IMR-90 (cell line): ENCODE data around the gene C1GALT1. TPM values are rescaled to one million over a fixed set of nuclear protein-coding genes. Genes with fewer than 3 reads are reported as not detected.

Experiments
- ATAC-seq: fragments of 200-7000 bp; cut with Tn5 transposase; 2 replicates; pipeline ENCODE4 v1.9.1; 2020; ENCODE audit warnings: low read depth, mild to moderate bottlenecking, moderate library complexity
- BruUV-seq: library from RNA; stranded (reverse); fragments of 400-500 nt; replicated peaks from 2 replicates; lab custom pipeline; 2021; lab: Mats Ljungman, UMichigan
- CTCF ChIA-PET: fragments of 300-600 bp; formaldehyde crosslinking; extraction: SDS; loops from one replicate; lab custom pipeline; 2021; ENCODE audit warnings: antibody characterized with exemption; lab: Yijun Ruan, JAX
- POLR2A ChIA-PET: fragments of 300-600 bp; sonication (Branson Sonifier 250); formaldehyde crosslinking; loops from one replicate; lab custom pipeline; 2022; ENCODE audit warnings: antibody characterized with exemption; ENCODE audit not compliant: unreplicated experiment; lab: Charles Lee
- DNase-seq: peaks from one replicate; pipeline ENCODE4 v3.0.0; 2013
- H2AFZ ChIP-seq: replicated peaks from 2 replicates; pipeline ENCODE3; 2013; ENCODE audit warnings: low read length, mild to moderate bottlenecking; ENCODE audit not compliant: poor library complexity
- H2AK5ac ChIP-seq: 2 replicates; pipeline ENCODE4 v1.6.1; 2013; ENCODE audit warnings: low read depth, low read length, inconsistent platforms
- H2AK9ac ChIP-seq: replicated peaks from 2 replicates; pipeline ENCODE3; 2013; ENCODE audit warnings: mild to moderate bottlenecking, low read depth, low read length, moderate library complexity; ENCODE audit not compliant: poor library complexity
- H2BK120ac ChIP-seq: 2 replicates; pipeline ENCODE4 v1.6.1; 2013; ENCODE audit warnings: low read depth, low read length, inconsistent platforms
- H2BK15ac ChIP-seq: 3 replicates; pipeline ENCODE4 v1.6.1; 2013; ENCODE audit warnings: low read depth, low read length, inconsistent platforms
- H2BK20ac ChIP-seq: 2 replicates; pipeline ENCODE4 v1.6.1; 2013; ENCODE audit warnings: low read depth, mild to moderate bottlenecking, inconsistent platforms, low read length, moderate library complexity
- H2BK5ac ChIP-seq: 2 replicates; pipeline ENCODE4 v1.6.1; 2013; ENCODE audit warnings: mild to moderate bottlenecking, low read depth, low read length, inconsistent platforms; ENCODE audit not compliant: poor library complexity, severe bottlenecking
- H3K14ac ChIP-seq: replicated peaks from 2 replicates; pipeline ENCODE4 v1.6.1; 2013; ENCODE audit warnings: low read depth, low read length, inconsistent platforms
- H3K18ac ChIP-seq: 2 replicates; pipeline ENCODE4 v1.6.1; 2013; ENCODE audit warnings: low read depth, low read length, control low read depth
- H3K23ac ChIP-seq: 2 replicates; pipeline ENCODE4 v1.6.1; 2013; ENCODE audit warnings: low read depth, low read length, inconsistent platforms
- H3K27ac ChIP-seq: 2 replicates; pipeline ENCODE4 v1.5.1; 2013; ENCODE audit warnings: mild to moderate bottlenecking, control low read depth, low read length; ENCODE audit not compliant: insufficient read depth
- H3K27me3 ChIP-seq: 2 replicates; pipeline ENCODE4 v1.6.1; 2013; ENCODE audit warnings: low read length; ENCODE audit not compliant: control insufficient read depth, insufficient read depth
- H3K36me3 ChIP-seq: 2 replicates; pipeline ENCODE4 v1.6.1; 2013; ENCODE audit warnings: low read length, mixed read lengths; ENCODE audit not compliant: control insufficient read depth, insufficient read depth
- H3K4ac ChIP-seq: 2 replicates; pipeline ENCODE4 v1.6.1; 2013; ENCODE audit warnings: low read depth, low read length, inconsistent platforms
- H3K4me1 ChIP-seq: 2 replicates; pipeline ENCODE4 v1.6.1; 2013; ENCODE audit warnings: low read length, mixed read lengths; ENCODE audit not compliant: control insufficient read depth, insufficient read depth
- H3K4me2 ChIP-seq: 2 replicates; pipeline ENCODE4 v1.6.1; 2013; ENCODE audit warnings: low read depth, mild to moderate bottlenecking, control low read depth, low read length, moderate library complexity
- H3K4me3 ChIP-seq: 2 replicates; pipeline ENCODE4 v1.5.1; 2013; ENCODE audit warnings: low read depth, mild to moderate bottlenecking, control low read depth, low read length, moderate library complexity; ENCODE audit not compliant: insufficient read depth
- H3K56ac ChIP-seq: 2 replicates; pipeline ENCODE4 v1.6.1; 2013; ENCODE audit warnings: low read length, inconsistent platforms; ENCODE audit not compliant: insufficient read depth; ENCODE audit errors: extremely low read depth
- H3K79me1 ChIP-seq, 2 experiments: 2 replicates each; pipeline ENCODE4 v1.6.1; 2013; ENCODE audit warnings: low read length in 2 of 2, inconsistent platforms in 1 of 2, low read depth in 1 of 2
- H3K9ac ChIP-seq: 2 replicates; pipeline ENCODE4 v1.6.1; 2013; ENCODE audit warnings: low read depth, low read length, control low read depth
- H3K9me1 ChIP-seq: 2 replicates; pipeline ENCODE4 v1.6.1; 2013; ENCODE audit warnings: low read length, inconsistent platforms; ENCODE audit not compliant: insufficient read depth
- H3K9me3 ChIP-seq: 2 replicates; pipeline ENCODE4 v1.6.1; 2013; ENCODE audit warnings: low read length; ENCODE audit not compliant: control insufficient read depth, insufficient read depth
- H4K20me1 ChIP-seq: 2 replicates; pipeline ENCODE4 v1.6.1; 2013; ENCODE audit warnings: low read length, inconsistent platforms; ENCODE audit not compliant: insufficient read depth
- H4K5ac ChIP-seq: 2 replicates; pipeline ENCODE4 v1.6.1; 2013; ENCODE audit warnings: mild to moderate bottlenecking, low read depth, low read length, control low read depth
- H4K8ac ChIP-seq, 2 experiments: 2 replicates each; pipeline ENCODE4 v1.6.1; 2013; ENCODE audit warnings: low read depth in 2 of 2, low read length in 2 of 2, control low read depth in 1 of 2, inconsistent platforms in 1 of 2
- H4K91ac ChIP-seq: 2 replicates; pipeline ENCODE4 v1.6.1; 2013; ENCODE audit warnings: low read depth, low read length, inconsistent platforms; ENCODE audit not compliant: insufficient read depth
- CEBPB ChIP-seq: IDR thresholded peaks from 2 replicates; pipeline ENCODE4 v1.6.1; 2012; ENCODE audit warnings: low read depth, low read length, improper control_type of control experiment
- CHD1 ChIP-seq: IDR thresholded peaks from 2 replicates; pipeline ENCODE4 v1.6.1; 2012; ENCODE audit warnings: low read depth, low read length, improper control_type of control experiment
- MAFK ChIP-seq: IDR thresholded peaks from 2 replicates; pipeline ENCODE4 v1.6.1; 2012; ENCODE audit warnings: low read depth, low read length, improper control_type of control experiment
- MAZ ChIP-seq: IDR thresholded peaks from 2 replicates; pipeline ENCODE4 v1.6.1; 2012; ENCODE audit warnings: low read depth, mild to moderate bottlenecking, low read length, improper control_type of control experiment, moderate library complexity, borderline replicate concordance
- MXI1 ChIP-seq: IDR thresholded peaks from 2 replicates; pipeline ENCODE4 v1.6.1; 2012; ENCODE audit warnings: low read depth, mild to moderate bottlenecking, low read length, moderate library complexity, borderline replicate concordance
- RAD21 ChIP-seq: IDR thresholded peaks from 2 replicates; pipeline ENCODE4 v1.6.1; 2012; ENCODE audit warnings: low read length, improper control_type of control experiment
- RCOR1 ChIP-seq: IDR thresholded peaks from 2 replicates; pipeline ENCODE4 v1.6.1; 2012; ENCODE audit warnings: mild to moderate bottlenecking, low read length, improper control_type of control experiment; ENCODE audit not compliant: insufficient replicate concordance
- RFX5 ChIP-seq: IDR thresholded peaks from 2 replicates; pipeline ENCODE4 v1.8.0; 2012; ENCODE audit warnings: low read depth, mild to moderate bottlenecking, low read length, moderate library complexity
- USF2 ChIP-seq: fragments of 150-350 bp; IDR thresholded peaks from 2 replicates; pipeline ENCODE4 v1.6.1; 2017; ENCODE audit warnings: mild to moderate bottlenecking, antibody characterized with exemption, low read length, low read depth
- WGBS, 2 experiments: methylation state at CpG; one replicate each; pipeline versions ENCODE4 v1.1.5 to v1.1.7; 2013; ENCODE audit warnings: missing lambda C conversion rate in 2 of 2; ENCODE audit not compliant: insufficient read length in 1 of 2; ENCODE audit errors: extremely low coverage in 2 of 2; 5-methylcytosine and 5-hydroxymethylcytosine counted together
- dilution Hi-C: fragments of 300-500 bp; cut with HindIII; formaldehyde crosslinking; loops from one replicate; pipeline ENCODE4 v1.14.3; 2018; ENCODE audit warnings: low sequenced_read_pairs; ENCODE audit not compliant: unreplicated experiment
- in situ Hi-C: fragments of 300-500 bp; cut with MboI; formaldehyde crosslinking; loops from 3 replicates; pipeline ENCODE4 v1.14.3; 2019; ENCODE audit warnings: low sequenced_read_pairs, inconsistent platforms, mixed read lengths
- intact Hi-C: fragments of 100-400 bp; cut with micrococcal nuclease; formaldehyde crosslinking; loops from 2 replicates; pipeline ENCODE4 v1.10.0; 2022
- polyA plus RNA-seq, 3 experiments: library from polyadenylated mRNA; depleted of rRNA; stranded (reverse); fragments of >200 nt; gene quantifications; 2 replicates each; pipeline ENCODE4 v1.2.3, GENCODE V29; 2012; ENCODE audit warnings: low replicate concordance in 1 of 3
- total RNA-seq: library from RNA; depleted of rRNA; stranded (reverse); fragments of >200 nt; gene quantifications from 2 replicates; pipeline ENCODE4 v1.2.3, GENCODE V29; 2012
- TF ChIP-seq, protein P1 (sequence below): fragments of 150-350 bp; IDR thresholded peaks from 2 replicates; pipeline ENCODE4 v1.6.1; 2016; ENCODE audit warnings: low read depth, mild to moderate bottlenecking, low read length, moderate library complexity, borderline replicate concordance

C1GALT1 gene
- total and polyA plus RNA-seq, 2 of the 4 experiments (the other 2 are of a cell fraction), result 11.6 to 12.2 TPM

DNA sequence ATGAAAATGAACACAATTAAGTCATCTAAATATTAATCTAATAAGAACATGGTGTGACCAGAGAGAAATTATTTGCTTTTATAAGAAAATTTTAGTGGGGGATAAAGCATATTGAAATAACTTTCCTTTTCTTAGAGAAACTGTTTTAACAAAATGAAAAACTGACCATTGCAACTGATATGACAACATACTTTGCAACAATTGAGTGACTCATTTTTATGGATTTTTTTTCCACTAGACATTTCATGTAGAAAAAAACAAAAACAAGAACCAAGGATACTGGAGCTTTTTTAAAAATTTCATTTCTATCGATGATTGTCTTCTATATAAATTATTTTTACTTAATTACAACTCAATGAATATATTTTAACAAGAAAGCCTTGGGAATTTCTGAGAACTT is 90.0 kb downstream of the C1GALT1 start:
- no peak overlapping the region for H4K91ac ChIP-seq
- no peak overlapping the region for H3K56ac ChIP-seq
- no peaks in the 10 kb centered on the region for H3K36me3 ChIP-seq
- POLR2A ChIA-PET, result no interaction called here
- in situ Hi-C loops, result no loop called here
- H3K4ac ChIP-seq, result no peak overlapping the region
- H2BK120ac ChIP-seq, result no peak overlapping the region
- WGBS, 2 experiments, result no CpG with 5 or more reads among the region's 1 CpG
- no peak overlapping the region for H2BK5ac ChIP-seq
- dilution Hi-C loops, result no loop called here
- no peak overlapping the region for H3K23ac ChIP-seq
- H3K27me3 ChIP-seq, result no peaks in the 10 kb centered on the region
- no peak overlapping the region for H3K4me2 ChIP-seq
- no peak overlapping the region for H3K27ac ChIP-seq
- H3K18ac ChIP-seq, result no peak overlapping the region
- H2AFZ ChIP-seq, result no peak overlapping the region
- no peak overlapping the region for H3K9ac ChIP-seq
- no peak overlapping the region for H2AK5ac ChIP-seq
- no peaks in the 10 kb centered on the region for H3K79me1 ChIP-seq
- no peak overlapping the region for H2BK15ac ChIP-seq
- no peak overlapping the region for H3K14ac ChIP-seq
- TF ChIP-seq RFX5, result no peak
- TF ChIP-seq CHD1, result no peak
- TF ChIP-seq CEBPB, result no peak; the same call in 1 of the 2 replicates
- TF ChIP-seq, protein P1, sequence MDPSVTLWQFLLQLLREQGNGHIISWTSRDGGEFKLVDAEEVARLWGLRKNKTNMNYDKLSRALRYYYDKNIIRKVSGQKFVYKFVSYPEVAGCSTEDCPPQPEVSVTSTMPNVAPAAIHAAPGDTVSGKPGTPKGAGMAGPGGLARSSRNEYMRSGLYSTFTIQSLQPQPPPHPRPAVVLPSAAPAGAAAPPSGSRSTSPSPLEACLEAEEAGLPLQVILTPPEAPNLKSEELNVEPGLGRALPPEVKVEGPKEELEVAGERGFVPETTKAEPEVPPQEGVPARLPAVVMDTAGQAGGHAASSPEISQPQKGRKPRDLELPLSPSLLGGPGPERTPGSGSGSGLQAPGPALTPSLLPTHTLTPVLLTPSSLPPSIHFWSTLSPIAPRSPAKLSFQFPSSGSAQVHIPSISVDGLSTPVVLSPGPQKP, result no peak
- no peak for TF ChIP-seq MAFK
- no peak for TF ChIP-seq RAD21
- no peak for TF ChIP-seq MXI1
- TF ChIP-seq USF2, result no peak
- TF ChIP-seq RCOR1, result no peak
- TF ChIP-seq MAZ, result no peak
- H3K4me1 ChIP-seq, result no peaks in the 10 kb centered on the region
- no TSS peak for BruUV-seq
- H2AK9ac ChIP-seq, result no peak overlapping the region
- H4K8ac ChIP-seq, result no peak overlapping the region
- intact Hi-C loops, result no loop called here
- H4K5ac ChIP-seq, result no peak overlapping the region
- ATAC-seq (no peak), DNase-seq (peak; percentile 2)
- H2BK20ac ChIP-seq, result no peak overlapping the region
- no peaks in the 10 kb centered on the region for H4K20me1 ChIP-seq
- H3K9me1 ChIP-seq, result no peaks in the 10 kb centered on the region
- H3K4me3 ChIP-seq, result no peak overlapping the region
- no peaks in the 10 kb centered on the region for H3K9me3 ChIP-seq
- CTCF ChIA-PET, result no interaction called here
